Measurements from ENCODE around the gene ZNF709.
"Not testable (repeated sequence)": the region's sequence is repeated elsewhere in the genome, so short reads cannot be mapped to it uniquely, and the experiment has no call there.

The ZNF709 gene

DNA sequence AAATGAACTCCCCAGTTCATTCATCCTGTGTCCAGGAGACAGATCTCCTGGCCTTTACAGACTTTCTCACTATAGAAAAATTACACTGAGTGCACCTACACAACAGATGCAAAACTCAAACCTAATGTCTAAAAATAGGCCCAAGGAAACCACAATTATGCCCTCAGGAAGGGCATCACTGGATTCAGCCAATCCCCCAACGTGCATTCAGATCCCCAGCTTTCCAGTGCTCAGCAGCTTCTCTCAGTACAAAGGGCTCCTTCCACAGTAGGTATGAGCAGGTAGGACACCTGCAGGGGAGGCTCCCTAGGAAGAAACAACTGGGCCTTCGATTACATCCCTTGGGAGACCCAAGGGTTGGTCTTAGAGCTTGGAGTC is 2.1 kb downstream of the ZNF709 start:
- H3K4me3 ChIP-seq (ENCODE audit: low read length) = no peak overlapping the region
- TF ChIP-seq, protein P1, sequence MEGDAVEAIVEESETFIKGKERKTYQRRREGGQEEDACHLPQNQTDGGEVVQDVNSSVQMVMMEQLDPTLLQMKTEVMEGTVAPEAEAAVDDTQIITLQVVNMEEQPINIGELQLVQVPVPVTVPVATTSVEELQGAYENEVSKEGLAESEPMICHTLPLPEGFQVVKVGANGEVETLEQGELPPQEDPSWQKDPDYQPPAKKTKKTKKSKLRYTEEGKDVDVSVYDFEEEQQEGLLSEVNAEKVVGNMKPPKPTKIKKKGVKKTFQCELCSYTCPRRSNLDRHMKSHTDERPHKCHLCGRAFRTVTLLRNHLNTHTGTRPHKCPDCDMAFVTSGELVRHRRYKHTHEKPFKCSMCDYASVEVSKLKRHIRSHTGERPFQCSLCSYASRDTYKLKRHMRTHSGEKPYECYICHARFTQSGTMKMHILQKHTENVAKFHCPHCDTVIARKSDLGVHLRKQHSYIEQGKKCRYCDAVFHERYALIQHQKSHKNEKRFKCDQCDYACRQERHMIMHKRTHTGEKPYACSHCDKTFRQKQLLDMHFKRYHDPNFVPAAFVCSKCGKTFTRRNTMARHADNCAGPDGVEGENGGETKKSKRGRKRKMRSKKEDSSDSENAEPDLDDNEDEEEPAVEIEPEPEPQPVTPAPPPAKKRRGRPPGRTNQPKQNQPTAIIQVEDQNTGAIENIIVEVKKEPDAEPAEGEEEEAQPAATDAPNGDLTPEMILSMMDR (conservative IDR thresholded peaks at IDR 0.05; ENCODE audit: low read length) = no peak
- DNase-seq (ENCODE audit: low read depth) = no peak

GRCh38 chr19:12481781-12482508 is 2.7 kb downstream of the ZNF709 start:
- no peak for DNase-seq (ENCODE audit: low read depth)
- TF ChIP-seq, protein P1 (conservative IDR thresholded peaks at IDR 0.05; ENCODE audit: low read length) = no peak
- no peak overlapping the region for H3K4me3 ChIP-seq (ENCODE audit: low read length)

DNA sequence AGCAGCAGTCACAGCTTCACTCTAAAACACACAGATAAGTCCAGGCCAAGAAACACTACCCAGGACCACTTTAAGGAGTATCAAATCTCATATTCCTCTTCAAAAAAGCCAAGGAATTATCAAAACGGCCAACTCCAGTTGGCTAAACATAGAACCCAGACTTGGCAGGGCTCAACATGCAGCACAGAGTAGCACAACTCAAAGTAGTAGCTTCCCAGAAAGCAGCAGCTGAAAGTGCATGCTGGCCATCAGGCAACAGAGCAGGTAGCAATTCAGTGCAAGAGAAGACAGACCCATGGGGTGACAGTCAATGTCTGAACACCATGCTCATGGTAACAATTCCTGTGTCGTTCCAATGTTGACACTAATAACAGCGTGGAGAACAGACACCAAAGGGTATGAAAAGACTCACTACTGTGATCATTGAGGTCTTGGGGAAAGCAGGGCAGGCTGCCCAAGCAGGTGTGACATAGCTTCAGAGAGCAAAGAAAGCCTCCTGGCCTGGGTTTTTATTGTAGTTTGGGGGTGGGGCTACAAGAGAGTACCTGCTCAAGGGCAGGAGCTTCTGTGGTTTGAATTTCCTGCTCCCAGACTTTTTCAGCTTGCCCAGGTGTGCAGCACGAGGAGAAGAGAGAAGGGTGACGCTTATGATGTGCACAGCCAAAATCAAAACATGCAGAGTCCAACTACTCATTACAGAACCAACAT is 6.2 kb downstream of the ZNF709 start:
- TF ChIP-seq, protein P1 (conservative IDR thresholded peaks at IDR 0.05; ENCODE audit: low read length) = no peak
- no peak for DNase-seq (ENCODE audit: low read depth)
- no peak overlapping the region for H3K4me3 ChIP-seq (ENCODE audit: low read length)

DNA sequence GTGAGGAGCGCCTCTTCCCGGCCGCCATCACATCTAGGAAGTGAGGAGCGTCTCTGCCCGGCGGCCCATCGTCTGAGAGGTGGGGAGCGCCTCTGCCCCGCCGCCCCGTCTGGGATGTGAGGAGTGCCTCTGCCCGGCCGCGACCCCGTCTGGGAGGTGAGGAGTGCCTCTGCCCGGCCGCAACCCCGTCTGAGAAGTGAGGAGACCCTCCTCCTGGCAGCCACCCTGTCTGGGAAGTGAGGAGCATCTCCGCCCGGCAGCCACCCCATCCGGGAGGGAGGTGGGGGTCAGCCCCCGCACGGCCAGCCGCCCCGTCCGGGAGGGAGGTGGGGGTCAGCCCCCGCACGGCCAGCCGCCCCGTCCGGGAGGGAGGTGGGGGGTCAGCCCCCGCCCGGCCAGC is 17.0 kb downstream of the ZNF709 start:
- DNase-seq (ENCODE audit: low read depth); H3K4me3 ChIP-seq (ENCODE audit: low read length): not testable (repeated sequence)

DNA sequence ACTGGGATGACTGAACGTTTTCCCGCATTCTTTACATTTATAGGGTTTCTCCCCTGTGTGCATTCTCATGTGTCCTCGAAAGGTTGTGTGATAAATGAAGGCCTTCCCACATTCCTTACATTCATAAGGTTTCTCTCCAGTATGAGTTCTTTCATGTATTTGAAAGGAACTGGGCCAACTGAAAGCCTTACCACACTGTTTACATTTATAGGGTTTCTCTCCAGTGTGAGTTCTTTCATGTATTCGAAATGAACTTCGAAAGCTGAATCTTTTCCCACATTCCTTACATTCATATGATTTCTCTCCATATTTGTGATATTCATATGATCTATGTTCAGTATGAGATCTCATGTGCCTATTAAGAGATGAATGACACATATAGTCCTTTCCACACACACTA is 19.4 kb downstream of the ZNF709 start:
- no peak overlapping the region for H3K4me3 ChIP-seq (ENCODE audit: low read length)
- no peak for DNase-seq (ENCODE audit: low read depth)
- TF ChIP-seq, protein P1 (conservative IDR thresholded peaks at IDR 0.05; ENCODE audit: low read length) = no peak

- TF ChIP-seq, protein P1 (conservative IDR thresholded peaks at IDR 0.05; ENCODE audit: low read length) = no peak
- no peak for DNase-seq (ENCODE audit: low read depth)
- no peak overlapping the region for H3K4me3 ChIP-seq (ENCODE audit: low read length)
Observed at GRCh38 chr19:12464769-12465168, 19.8 kb downstream of the ZNF709 start.

GRCh38 chr19:12464139-12464538 is 20.5 kb downstream of the ZNF709 start:
- not testable (repeated sequence) for H3K4me3 ChIP-seq (ENCODE audit: low read length); DNase-seq (ENCODE audit: low read depth)

GRCh38 chr19:12453495-12453894 is 31.1 kb downstream of the ZNF709 start:
- no peak for DNase-seq (ENCODE audit: low read depth)
- no peak overlapping the region for H3K4me3 ChIP-seq (ENCODE audit: low read length)
- TF ChIP-seq, protein P1 (conservative IDR thresholded peaks at IDR 0.05; ENCODE audit: low read length) = no peak

Measured in AG10803 (cell line).